ENCODE measurements around the gene COL20A1.

Gene COL20A1

DNA sequence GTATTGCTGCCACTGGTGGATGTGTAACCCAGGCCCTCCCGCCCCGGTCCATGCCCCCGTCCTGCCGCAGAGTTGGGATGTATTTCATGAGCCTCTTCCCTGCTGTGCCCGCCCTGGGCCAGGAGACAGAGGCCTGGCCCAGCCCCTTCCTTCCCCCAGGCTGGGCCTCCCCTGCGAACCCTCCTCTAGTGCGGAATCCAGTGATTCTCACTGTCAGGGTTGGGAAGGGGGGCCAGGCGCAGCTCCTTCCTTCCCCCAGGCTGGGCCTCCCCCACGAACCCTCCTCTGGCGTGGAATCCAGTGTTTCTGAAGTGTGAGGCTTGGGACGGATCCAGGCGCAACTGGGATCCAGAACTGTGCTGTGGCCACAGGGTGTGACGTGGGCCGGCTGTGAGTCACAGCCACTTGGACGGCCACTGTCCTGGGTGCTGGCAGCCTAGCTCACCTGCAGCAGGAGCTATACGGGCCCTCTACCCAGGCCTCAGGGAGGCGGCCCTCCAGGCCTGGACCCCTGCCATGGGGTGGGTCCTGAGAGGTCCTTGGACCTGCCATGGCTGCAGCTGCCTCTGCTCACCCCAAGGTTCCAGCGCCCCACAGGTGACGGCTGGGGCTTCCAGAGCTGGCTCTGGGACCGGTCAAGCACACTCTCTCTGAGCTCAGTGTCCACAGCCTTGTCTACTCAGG, 28.3 kb downstream of the COL20A1 start:
- H3K27ac Mint-ChIP-seq: no peak overlapping the region
- no peaks in the 10 kb centered on the region for H3K36me3 Mint-ChIP-seq
- peaks cover 2% of the 10 kb centered on the region for H3K27me3 Mint-ChIP-seq
- H3K9me3 Mint-ChIP-seq (ENCODE audit: low read depth): no peaks in the 10 kb centered on the region
- H3K4me3 Mint-ChIP-seq: no peak overlapping the region
- H3K4me1 Mint-ChIP-seq (ENCODE audit: low read depth): no peaks in the 10 kb centered on the region

DNA sequence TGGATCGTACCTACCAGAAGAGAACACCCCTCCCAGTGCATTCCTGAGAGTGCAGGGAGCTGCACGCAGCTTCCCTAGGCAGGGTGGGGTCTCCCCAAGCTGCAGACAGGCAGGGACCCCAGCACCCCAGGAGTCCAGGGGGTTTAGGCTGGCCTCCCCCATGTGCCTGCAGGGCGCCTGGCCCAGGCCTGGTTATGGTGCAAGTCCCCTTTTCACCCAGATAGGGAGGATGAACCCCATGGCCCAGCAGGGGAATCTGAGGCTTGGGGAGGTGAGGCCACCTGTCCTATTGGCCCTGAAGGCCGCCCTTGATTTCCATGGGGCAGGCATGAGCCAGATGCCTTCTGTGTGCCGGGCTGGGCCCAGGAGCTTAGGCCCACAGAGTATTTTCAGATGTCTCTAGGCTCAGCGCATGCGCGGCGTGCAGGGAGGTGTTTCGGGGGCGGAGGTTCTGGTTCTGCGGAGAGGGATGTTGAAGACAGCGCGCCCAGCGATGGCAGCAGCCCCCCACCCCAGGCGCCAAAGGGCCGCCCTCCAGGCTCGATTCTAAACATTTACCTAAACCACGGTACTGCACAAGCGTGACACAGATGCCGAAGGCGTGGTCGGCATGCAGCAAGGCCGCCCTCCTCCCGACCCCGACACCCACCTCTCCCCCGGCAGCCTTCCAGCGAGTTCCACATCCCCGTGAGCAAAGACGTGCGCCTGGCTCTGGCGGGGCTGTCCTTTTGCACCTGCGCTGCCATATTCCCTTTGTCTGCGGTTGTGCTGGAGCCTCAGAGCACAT, 29.4 kb downstream of the COL20A1 start:
- no peaks in the 10 kb centered on the region for H3K9me3 Mint-ChIP-seq (ENCODE audit: low read depth)
- H3K27ac Mint-ChIP-seq: no peak overlapping the region
- no peak overlapping the region for H3K4me3 Mint-ChIP-seq
- peaks cover 2% of the 10 kb centered on the region for H3K27me3 Mint-ChIP-seq
- H3K36me3 Mint-ChIP-seq: no peaks in the 10 kb centered on the region
- H3K4me1 Mint-ChIP-seq (ENCODE audit: low read depth): no peaks in the 10 kb centered on the region

DNA sequence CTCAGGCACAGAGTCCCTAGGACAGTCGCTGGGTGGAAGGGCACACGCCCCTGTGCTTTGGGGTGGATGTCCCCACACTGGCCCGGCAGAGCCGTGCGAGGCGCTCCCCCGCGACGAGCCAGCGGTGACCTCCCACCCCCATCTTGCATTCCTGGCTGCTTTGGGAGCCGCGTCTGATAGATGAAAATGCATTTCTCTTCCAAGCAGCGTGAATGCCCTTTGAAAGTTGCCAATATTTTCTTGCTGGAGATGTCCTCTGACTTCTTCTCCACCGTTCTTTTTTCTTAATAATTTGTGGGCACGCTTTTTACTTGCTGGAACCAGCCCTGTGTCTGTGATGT, 29.9 kb downstream of the COL20A1 start:
- Mint-ChIP-seq H3K4me1 (ENCODE audit: low read depth) (no peaks in the 10 kb centered on the region), H3K27ac (no peak overlapping the region), H3K27me3 (peaks cover 2% of the 10 kb centered on the region), H3K36me3 (no peaks in the 10 kb centered on the region), H3K4me3 (no peak overlapping the region), H3K9me3 (ENCODE audit: low read depth) (no peaks in the 10 kb centered on the region)

DNA sequence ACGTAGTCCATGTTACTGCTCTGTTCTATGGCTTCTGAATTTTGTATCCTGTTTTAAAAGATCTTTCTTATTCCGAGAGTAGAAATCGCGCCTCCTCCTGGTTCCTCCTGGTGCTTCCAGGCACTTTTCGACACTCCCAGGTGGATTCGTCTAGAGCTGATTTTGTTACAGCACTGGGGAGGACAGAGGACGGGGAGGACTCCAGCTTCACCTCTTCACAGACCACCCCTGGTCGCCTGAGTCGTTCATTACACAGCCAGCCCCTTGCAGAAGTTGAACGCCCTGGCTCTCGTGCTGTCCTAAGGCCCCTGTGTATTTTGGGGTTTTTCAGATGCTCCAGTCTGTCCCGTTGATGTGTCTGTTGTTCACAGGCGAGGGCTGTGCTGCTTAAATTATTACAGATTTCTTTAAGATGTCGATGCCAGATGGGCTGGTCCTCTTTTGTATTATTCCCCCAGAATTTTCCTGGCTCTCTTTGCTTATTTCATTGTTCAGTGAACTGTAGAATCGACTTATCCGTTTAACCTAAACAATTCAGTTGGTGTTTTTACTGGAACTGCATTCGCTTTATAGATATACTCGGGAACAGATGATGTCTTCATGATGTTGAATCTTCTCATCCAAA, 30.5 kb downstream of the COL20A1 start:
- Mint-ChIP-seq H3K9me3 (ENCODE audit: low read depth) (no peaks in the 10 kb centered on the region), H3K27ac (no peak overlapping the region), H3K27me3 (peaks cover 2% of the 10 kb centered on the region)

DNA sequence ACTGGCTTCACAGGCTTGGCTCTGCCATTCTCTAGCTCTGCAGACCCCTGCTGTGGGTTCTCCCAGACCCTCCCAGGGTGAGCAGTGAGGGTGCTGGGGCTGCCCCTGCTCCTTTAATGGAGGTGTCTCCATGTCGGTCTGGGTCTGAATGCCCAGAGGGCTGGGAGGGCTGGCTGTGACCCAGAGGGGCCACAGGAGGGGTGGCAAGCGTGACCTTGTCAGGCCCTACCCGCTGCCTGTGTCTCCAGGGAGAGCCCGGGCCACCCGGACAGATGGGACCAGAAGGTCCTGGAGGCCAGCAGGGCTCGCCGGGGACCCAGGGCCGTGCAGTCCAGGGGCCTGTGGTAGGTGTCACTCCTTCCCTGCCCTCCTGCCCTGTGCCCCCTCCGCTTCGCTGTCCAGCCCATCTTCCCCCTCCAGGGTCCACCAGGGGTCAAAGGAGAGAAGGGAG, 32.1 kb downstream of the COL20A1 start:
- H3K36me3 Mint-ChIP-seq: no peaks in the 10 kb centered on the region
- H3K27ac Mint-ChIP-seq: no peak overlapping the region
- H3K27me3 Mint-ChIP-seq: peaks cover 2% of the 10 kb centered on the region
- no peaks in the 10 kb centered on the region for H3K9me3 Mint-ChIP-seq (ENCODE audit: low read depth)
- no peak overlapping the region for H3K4me3 Mint-ChIP-seq
- H3K4me1 Mint-ChIP-seq (ENCODE audit: low read depth): no peaks in the 10 kb centered on the region

More for the DNA sequence above, 30.5 kb downstream of the COL20A1 start:
- no peaks in the 10 kb centered on the region for H3K36me3 Mint-ChIP-seq
- H3K4me1 Mint-ChIP-seq (ENCODE audit: low read depth): no peaks in the 10 kb centered on the region
- no peak overlapping the region for H3K4me3 Mint-ChIP-seq

DNA sequence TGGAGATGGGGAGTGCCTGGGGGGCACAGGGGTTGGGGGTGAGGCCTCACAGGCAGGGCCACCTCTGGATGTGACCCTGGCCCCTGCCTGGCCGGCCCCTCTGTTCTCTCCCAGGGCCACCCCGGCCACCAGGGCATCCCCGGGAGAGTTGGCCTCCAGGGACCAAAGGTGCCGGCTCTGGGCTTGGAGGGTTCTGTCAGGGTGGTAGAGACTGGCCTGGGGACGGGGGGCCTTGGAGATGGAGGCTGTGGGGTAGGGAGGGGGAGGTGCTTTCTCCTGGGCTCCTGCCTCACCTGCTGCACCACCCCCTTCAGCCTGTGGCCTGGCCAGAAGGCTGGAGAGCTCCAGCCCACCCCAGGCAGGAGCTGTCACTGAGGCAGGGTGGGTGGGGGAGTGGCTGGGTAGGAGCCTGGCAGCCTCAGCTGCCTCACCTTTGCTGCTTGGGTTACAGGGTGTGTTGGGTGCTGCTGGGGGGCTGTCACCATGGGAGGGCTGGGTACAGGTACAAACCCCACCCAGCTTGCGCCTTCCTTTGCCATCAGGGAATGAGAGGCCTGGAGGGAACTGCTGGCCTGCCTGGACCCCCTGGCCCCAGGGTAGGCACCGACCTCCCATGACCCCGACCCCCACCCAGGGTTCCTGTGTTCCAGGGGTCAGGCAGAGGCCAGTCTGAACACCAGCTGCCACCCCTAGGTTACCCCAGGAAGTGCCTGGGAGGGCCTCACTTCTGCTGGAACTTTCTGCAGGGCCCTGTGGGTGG, 32.7 kb downstream of the COL20A1 start:
- H3K9me3 Mint-ChIP-seq (ENCODE audit: low read depth): no peaks in the 10 kb centered on the region
- no peaks in the 10 kb centered on the region for H3K4me1 Mint-ChIP-seq (ENCODE audit: low read depth)
- no peaks in the 10 kb centered on the region for H3K36me3 Mint-ChIP-seq
- no peak overlapping the region for H3K4me3 Mint-ChIP-seq
- H3K27me3 Mint-ChIP-seq: peaks cover 2% of the 10 kb centered on the region
- no peak overlapping the region for H3K27ac Mint-ChIP-seq

DNA sequence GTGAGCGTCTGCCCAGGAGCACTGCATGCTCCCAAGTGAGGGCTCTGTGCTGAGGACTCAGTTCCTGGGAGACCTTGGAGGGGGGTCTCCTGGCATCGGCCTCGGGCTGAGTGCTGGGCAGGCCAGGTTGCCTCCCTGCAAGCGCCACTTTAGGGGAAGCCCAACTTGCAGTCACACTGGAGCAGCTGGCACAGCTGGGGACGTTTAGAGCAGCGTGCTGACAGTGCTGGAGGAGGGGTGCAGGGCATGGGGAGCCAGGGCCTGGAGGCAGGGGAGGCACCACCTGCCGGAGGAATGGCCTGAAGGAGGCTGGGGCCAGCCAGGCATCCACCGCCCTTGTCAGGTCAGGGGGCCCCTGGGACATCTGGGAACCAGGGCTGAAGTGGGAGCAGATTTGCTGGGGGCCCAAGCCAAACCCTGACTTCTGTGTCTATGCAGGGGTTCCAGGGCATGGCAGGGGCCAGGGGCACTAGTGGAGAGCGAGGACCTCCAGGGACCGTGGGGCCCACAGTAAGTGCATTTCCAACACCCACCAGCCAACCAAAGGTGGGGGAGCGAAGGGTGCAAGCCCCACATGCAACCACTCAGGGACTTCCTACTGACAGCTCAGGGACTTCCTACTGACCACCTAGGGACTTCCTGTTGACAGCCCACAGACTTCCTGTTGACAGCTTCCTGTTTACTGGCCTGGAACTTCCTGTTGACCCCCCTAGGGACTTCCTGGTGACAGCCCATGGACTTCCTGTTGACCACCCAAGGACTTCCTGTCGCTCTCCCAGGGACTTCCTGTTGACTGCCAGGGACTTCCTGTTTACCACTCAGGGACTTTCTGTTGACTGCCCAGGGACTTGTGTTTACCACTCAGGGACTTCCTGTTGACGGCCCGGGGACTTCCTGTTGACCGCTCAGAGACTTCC, 33.6 kb downstream of the COL20A1 start:
- Mint-ChIP-seq H3K4me1 (ENCODE audit: low read depth) (no peaks in the 10 kb centered on the region), H3K36me3 (peaks cover 2% of the 10 kb centered on the region), H3K27ac (peak overlapping the region; percentile 54), H3K4me3 (no peak overlapping the region), H3K27me3 (peaks cover 3% of the 10 kb centered on the region), H3K9me3 (ENCODE audit: low read depth) (peaks cover 2% of the 10 kb centered on the region)

DNA sequence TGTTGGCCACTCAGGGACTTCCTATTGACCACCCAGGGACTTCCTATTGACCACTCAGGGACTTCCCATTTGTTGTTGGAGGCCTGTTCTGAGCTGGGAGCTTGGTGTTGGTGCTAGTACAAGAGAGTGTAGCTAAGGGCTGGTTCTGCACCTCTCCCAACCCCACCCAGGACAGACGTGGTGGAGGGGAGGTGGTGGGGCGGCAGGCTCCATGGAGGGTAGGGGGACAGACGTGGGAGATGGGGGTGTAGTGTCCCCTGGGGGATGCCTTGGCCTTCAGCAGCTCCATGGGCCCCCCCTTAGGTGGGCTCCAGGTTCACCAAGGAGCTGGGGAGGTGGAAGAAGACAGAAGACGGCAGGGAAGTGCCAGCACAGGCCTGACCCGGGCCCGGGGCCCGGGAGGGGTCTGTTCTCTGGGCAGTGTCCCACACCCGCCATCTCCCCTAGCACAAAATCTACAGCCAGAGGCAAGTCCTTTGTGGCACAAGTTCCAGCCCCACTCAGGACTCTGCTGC, 34.3 kb downstream of the COL20A1 start:
- H3K36me3 Mint-ChIP-seq: peaks cover 6% of the 10 kb centered on the region
- peak overlapping the region; percentile 54 for H3K27ac Mint-ChIP-seq
- H3K4me3 Mint-ChIP-seq: no peak overlapping the region
- no peaks in the 10 kb centered on the region for H3K4me1 Mint-ChIP-seq (ENCODE audit: low read depth)
- peaks cover 7% of the 10 kb centered on the region for H3K27me3 Mint-ChIP-seq
- peaks cover 7% of the 10 kb centered on the region for H3K9me3 Mint-ChIP-seq (ENCODE audit: low read depth)

DNA sequence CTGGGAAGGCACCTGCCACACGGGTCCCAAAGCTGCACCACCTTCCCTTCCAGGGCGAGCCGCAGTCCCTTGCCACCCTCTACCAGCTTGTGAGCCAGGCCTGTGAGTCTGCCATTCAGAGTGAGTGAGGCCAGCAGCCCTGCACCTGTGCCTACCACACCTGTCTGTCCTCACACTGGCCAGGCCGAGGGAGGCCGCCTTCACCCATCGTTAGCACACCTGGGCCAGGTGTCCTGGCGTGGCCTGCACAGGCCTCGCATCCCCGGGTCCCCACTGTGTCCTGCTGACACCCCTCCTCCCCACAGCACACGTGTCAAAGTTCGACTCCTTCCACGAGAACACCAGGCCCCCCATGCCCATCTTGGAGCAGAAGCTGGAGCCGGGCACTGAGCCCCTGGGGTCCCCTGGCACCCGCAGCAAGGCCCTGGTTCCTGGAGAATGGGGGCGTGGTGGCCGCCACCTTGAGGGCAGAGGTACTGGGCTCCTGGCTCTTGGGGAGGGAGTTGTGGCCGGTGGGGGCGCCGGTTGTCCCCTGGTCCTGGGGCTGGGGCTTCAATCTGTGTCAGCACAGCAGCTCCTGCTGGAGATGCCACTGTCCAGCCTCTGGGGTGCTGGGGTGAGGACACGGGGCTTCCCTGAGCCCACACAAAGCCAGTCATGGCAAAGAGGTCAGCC, 35.2 kb downstream of the COL20A1 start:
- Mint-ChIP-seq H3K36me3 (peaks cover 6% of the 10 kb centered on the region), H3K9me3 (ENCODE audit: low read depth) (peaks cover 7% of the 10 kb centered on the region), H3K4me1 (ENCODE audit: low read depth) (no peaks in the 10 kb centered on the region), H3K4me3 (no peak overlapping the region), H3K27me3 (peaks cover 6% of the 10 kb centered on the region), H3K27ac (no peak overlapping the region)

DNA sequence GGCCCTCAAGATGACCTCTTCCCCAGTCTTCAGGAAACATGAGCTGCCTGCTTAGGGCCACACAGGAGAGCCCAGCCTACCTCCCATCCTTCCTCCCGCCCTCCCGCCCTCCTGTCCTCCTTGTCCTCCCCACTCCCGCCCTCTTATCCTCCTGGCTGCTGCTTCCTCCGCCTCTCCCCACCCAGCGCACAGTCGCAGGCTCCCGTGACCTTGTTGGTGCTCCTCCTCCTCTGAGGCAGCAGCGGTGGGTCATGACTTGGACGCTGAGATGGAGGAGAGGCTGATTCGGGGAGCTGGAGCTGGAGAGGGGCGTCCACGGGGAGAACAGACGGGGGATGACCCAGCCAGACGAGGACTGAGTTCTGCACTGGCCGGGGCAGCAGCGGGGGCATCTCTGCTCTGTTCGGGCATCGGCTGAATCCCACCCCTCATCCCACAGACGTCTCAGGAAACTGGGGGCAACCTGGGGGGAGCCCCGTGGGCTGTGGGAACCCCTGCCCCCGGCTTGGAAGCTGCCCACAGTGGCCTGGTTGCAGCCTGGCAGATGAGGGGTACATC, 35.8 kb downstream of the COL20A1 start:
- H3K4me3 Mint-ChIP-seq: no peak overlapping the region
- no peaks in the 10 kb centered on the region for H3K4me1 Mint-ChIP-seq (ENCODE audit: low read depth)
- peaks cover 7% of the 10 kb centered on the region for H3K9me3 Mint-ChIP-seq (ENCODE audit: low read depth)
- peaks cover 6% of the 10 kb centered on the region for H3K36me3 Mint-ChIP-seq
- no peak overlapping the region for H3K27ac Mint-ChIP-seq
- H3K27me3 Mint-ChIP-seq: peaks cover 5% of the 10 kb centered on the region

DNA sequence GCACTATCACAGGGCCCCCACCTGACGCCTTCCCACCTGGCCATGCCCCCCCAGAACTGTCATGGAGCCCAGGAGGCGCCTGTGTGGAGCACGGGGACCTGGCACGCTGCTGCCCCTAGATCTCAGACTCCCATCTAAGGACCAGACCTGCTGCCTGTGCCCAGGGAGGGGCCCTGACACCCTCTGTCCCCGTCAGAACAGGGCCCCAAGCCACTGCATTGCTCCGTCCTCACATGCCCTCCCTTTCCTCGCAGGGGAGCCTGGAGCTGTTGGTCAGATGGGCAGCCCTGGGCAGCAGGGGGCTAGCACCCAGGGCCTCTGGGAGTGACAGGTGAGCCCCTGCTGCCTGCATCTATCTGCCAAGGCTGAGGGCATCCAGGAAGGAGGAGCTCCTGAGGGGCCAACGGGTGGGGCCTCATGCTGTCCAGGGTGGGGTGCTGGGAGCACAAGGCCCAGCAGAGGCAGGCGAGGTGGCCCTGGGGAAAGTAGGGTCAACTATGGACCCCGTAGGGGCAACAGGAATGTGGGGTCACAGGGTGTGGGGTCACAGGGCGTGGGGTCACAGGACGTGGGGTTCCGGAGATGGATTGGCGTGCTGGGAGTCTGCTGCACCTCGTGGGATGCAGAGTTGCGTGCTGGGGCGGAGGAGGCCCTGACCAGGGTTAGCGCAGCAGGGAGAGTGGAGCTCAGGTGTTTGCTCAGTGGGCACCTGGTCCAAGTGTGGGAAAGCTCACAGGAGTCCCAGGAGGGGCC, 36.5 kb downstream of the COL20A1 start:
- peaks cover 7% of the 10 kb centered on the region for H3K9me3 Mint-ChIP-seq (ENCODE audit: low read depth)
- H3K4me1 Mint-ChIP-seq (ENCODE audit: low read depth): no peaks in the 10 kb centered on the region
- H3K36me3 Mint-ChIP-seq: peaks cover 6% of the 10 kb centered on the region
- H3K27me3 Mint-ChIP-seq: peaks cover 5% of the 10 kb centered on the region
- no peak overlapping the region for H3K27ac Mint-ChIP-seq
- H3K4me3 Mint-ChIP-seq: no peak overlapping the region

DNA sequence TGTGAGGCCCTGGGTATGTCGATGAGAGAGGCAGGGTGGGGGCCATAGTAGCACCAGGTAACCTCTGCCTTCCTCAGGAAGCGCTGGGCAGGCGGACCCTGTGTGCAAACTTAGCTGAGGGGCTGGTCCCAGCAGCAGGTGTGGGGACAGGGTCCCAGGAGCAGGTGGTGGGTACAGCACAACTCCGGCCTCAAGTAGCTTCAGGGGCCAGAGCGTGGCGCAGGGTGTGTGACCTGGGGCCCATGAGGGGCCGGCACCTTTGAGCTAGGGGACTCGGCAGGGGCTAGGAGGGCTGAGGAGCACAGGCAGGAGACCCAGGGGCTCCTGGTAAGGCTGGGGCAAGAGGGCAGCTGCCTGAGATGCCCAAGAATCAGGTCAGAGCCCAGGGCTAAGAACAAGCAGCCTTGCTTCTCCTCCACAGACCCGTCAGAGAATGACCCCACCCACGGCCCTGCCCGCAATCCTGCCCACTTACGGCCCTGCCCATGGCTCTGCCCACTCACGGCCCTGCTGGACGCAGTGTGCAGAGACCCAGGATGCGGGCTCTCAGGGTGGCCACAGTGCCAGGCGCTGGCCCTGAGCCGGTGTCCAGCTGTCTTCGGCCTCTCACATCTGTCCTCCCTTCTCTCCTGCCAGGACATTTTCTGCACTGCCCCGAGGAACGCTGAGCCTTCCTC, 37.2 kb downstream of the COL20A1 start:
- no peak overlapping the region for H3K4me3 Mint-ChIP-seq
- H3K27me3 Mint-ChIP-seq: peaks cover 5% of the 10 kb centered on the region
- no peak overlapping the region for H3K27ac Mint-ChIP-seq
- no peaks in the 10 kb centered on the region for H3K4me1 Mint-ChIP-seq (ENCODE audit: low read depth)
- H3K36me3 Mint-ChIP-seq: peaks cover 6% of the 10 kb centered on the region
- H3K9me3 Mint-ChIP-seq (ENCODE audit: low read depth): peaks cover 7% of the 10 kb centered on the region

All from activated naive CD8-positive, alpha-beta T cell (primary cell).